A673 (cell line): ENCODE results near the gene B9D2. TPM values are rescaled to one million over a fixed set of nuclear protein-coding genes. Genes with fewer than 3 reads are reported as not detected.

Experiments used
- BruUV-seq: library from RNA; stranded (reverse); fragments of 400-500 nt; replicated peaks from 2 replicates; lab custom pipeline; 2021; lab: Mats Ljungman, UMichigan
- CTCF ChIA-PET: fragments of 300-600 bp; sonication (Branson Sonifier 250); formaldehyde crosslinking; loops from one replicate; lab custom pipeline; 2022; ENCODE audit warnings: antibody characterized with exemption; lab: Charles Lee
- POLR2A ChIA-PET: fragments of 300-600 bp; sonication (Branson Sonifier 250); formaldehyde crosslinking; loops from one replicate; lab custom pipeline; 2022; ENCODE audit warnings: antibody characterized with exemption; ENCODE audit not compliant: low non-redundant PET; lab: Charles Lee
- DNase-seq: peaks from one replicate; pipeline ENCODE4 v3.0.0-alpha.2; 2015; ENCODE audit warnings: low spot score
- H3K27ac ChIP-seq: fragments of 200-600 bp; sonication (generic); 2 replicates; pipeline ENCODE4 v1.5.1; 2016; ENCODE audit warnings: mixed run types, low read depth, mild to moderate bottlenecking, mixed read lengths, antibody characterized with exemption, low read length; ENCODE audit not compliant: poor library complexity, severe bottlenecking
- H3K27me3 ChIP-seq: fragments of 200-600 bp; sonication (generic); replicated peaks from 2 replicates; pipeline ENCODE4 v1.6.1; 2017; ENCODE audit warnings: mixed run types, low read depth, mild to moderate bottlenecking, mixed read lengths, antibody characterized with exemption, low read length; ENCODE audit not compliant: insufficient read depth, poor library complexity
- H3K36me3 ChIP-seq: fragments of 200-600 bp; sonication (generic); 2 replicates; pipeline ENCODE4 v1.6.1; 2016; ENCODE audit warnings: mixed run types, mild to moderate bottlenecking, mixed read lengths, antibody characterized with exemption, low read length; ENCODE audit not compliant: insufficient read depth, poor library complexity, severe bottlenecking
- H3K4me1 ChIP-seq: fragments of 200-600 bp; sonication (generic); 2 replicates; pipeline ENCODE4 v1.6.1; 2017; ENCODE audit warnings: mixed run types, mild to moderate bottlenecking, mixed read lengths, antibody characterized with exemption, low read length; ENCODE audit not compliant: insufficient read depth, poor library complexity, severe bottlenecking
- H3K4me3 ChIP-seq: fragments of 200-600 bp; sonication (generic); 2 replicates; pipeline ENCODE4 v1.5.1; 2016; ENCODE audit warnings: low read depth, mixed run types, mild to moderate bottlenecking, mixed read lengths, low read length; ENCODE audit not compliant: poor library complexity, severe bottlenecking
- H3K9me3 ChIP-seq: fragments of 200-600 bp; sonication (generic); 2 replicates; pipeline ENCODE4 v1.6.1; 2016; ENCODE audit warnings: mixed run types, low read depth, mild to moderate bottlenecking, mixed read lengths, antibody characterized with exemption, low read length; ENCODE audit not compliant: poor library complexity, severe bottlenecking
- CTCF ChIP-seq: fragments of 300-800, 200-600 bp; sonication (generic); conservative IDR thresholded peaks from 2 replicates; pipeline ENCODE4 v1.5.1; 2017; ENCODE audit warnings: low read depth, mild to moderate bottlenecking, antibody characterized with exemption, low read length, moderate library complexity, mixed read lengths
- EZH2 ChIP-seq: fragments of 200-600 bp; sonication (generic); IDR thresholded peaks from 2 replicates; pipeline ENCODE4 v1.6.1; 2017; ENCODE audit warnings: borderline replicate concordance, low read depth, mild to moderate bottlenecking, mixed read lengths, antibody characterized with exemption, low read length; ENCODE audit not compliant: poor library complexity, severe bottlenecking
- intact Hi-C: fragments of 100-400 bp; cut with micrococcal nuclease; formaldehyde crosslinking; loops from one replicate; pipeline ENCODE4 v1.10.0; 2022; ENCODE audit not compliant: unreplicated experiment
- total RNA-seq: library from RNA; stranded (reverse); gene quantifications from 2 replicates; pipeline ENCODE4 v1.2.3, GENCODE V29; 2021

Gene B9D2
- total RNA-seq, 1 experiment from 2014 or later = 10.7 TPM

- H3K36me3 ChIP-seq = no peaks in the 10 kb centered on the region
- intact Hi-C loops = no loop called here
- no peaks in the 10 kb centered on the region for H3K27me3 ChIP-seq
- H3K27ac ChIP-seq = no peak overlapping the region
- peaks cover 4% of the 10 kb centered on the region for H3K4me1 ChIP-seq
- no peak for TF ChIP-seq CTCF
- TF ChIP-seq EZH2 = no peak
- BruUV-seq = no TSS peak
- POLR2A ChIA-PET = interaction anchor here (0.6 kb wide), 1 partner anchor 107 kb away, joined by 5 read pairs; no protein-coding TSS in a partner anchor
- H3K9me3 ChIP-seq = no peaks in the 10 kb centered on the region
- H3K4me3 ChIP-seq = no peak overlapping the region
- DNase-seq = no peak
- CTCF ChIA-PET = no interaction called here
Observed at GRCh38 chr19:41356984-41357739, 6.8 kb downstream of the B9D2 start.

GRCh38 chr19:41355802-41356201 is 8.1 kb downstream of the B9D2 start:
- POLR2A ChIA-PET = no interaction called here
- CTCF ChIA-PET = no interaction called here
- Histone ChIP-seq H3K27ac (peak overlapping the region; percentile 22), H3K27me3 (no peaks in the 10 kb centered on the region), H3K9me3 (no peaks in the 10 kb centered on the region), H3K36me3 (no peaks in the 10 kb centered on the region), H3K4me3 (no peak overlapping the region), H3K4me1 (peaks cover 5% of the 10 kb centered on the region)
- BruUV-seq = no TSS peak
- intact Hi-C loops = no loop called here
- no peak for TF ChIP-seq EZH2
- TF ChIP-seq CTCF = no peak
- no peak for DNase-seq

GRCh38 chr19:41355035-41355434 is 8.9 kb downstream of the B9D2 start:
- intact Hi-C loops = no loop called here
- Histone ChIP-seq H3K9me3 (no peaks in the 10 kb centered on the region), H3K4me3 (no peak overlapping the region), H3K36me3 (no peaks in the 10 kb centered on the region), H3K4me1 (peaks cover 11% of the 10 kb centered on the region), H3K27ac (peak overlapping the region; percentile 22), H3K27me3 (no peaks in the 10 kb centered on the region)
- POLR2A ChIA-PET = no interaction called here
- TF ChIP-seq EZH2 = no peak
- no peak for TF ChIP-seq CTCF
- BruUV-seq = no TSS peak
- no peak for DNase-seq
- CTCF ChIA-PET = interaction anchor here (0.6 kb wide), 1 partner anchor 12 kb away, joined by 3 read pairs; no protein-coding TSS in a partner anchor
